Measurements from ENCODE around the gene CTDP1.
"Not testable (repeated sequence)": the region's sequence is repeated elsewhere in the genome, so short reads cannot be mapped to it uniquely, and the experiment has no call there.

GRCh38 chr18:79740047-79740446, 60.4 kb downstream of the CTDP1 start:
- TF ChIP-seq, protein P1, sequence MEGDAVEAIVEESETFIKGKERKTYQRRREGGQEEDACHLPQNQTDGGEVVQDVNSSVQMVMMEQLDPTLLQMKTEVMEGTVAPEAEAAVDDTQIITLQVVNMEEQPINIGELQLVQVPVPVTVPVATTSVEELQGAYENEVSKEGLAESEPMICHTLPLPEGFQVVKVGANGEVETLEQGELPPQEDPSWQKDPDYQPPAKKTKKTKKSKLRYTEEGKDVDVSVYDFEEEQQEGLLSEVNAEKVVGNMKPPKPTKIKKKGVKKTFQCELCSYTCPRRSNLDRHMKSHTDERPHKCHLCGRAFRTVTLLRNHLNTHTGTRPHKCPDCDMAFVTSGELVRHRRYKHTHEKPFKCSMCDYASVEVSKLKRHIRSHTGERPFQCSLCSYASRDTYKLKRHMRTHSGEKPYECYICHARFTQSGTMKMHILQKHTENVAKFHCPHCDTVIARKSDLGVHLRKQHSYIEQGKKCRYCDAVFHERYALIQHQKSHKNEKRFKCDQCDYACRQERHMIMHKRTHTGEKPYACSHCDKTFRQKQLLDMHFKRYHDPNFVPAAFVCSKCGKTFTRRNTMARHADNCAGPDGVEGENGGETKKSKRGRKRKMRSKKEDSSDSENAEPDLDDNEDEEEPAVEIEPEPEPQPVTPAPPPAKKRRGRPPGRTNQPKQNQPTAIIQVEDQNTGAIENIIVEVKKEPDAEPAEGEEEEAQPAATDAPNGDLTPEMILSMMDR (IDR thresholded peaks at IDR 0.05): not testable (repeated sequence)
- TF ChIP-seq POLR2A (IDR thresholded peaks at IDR 0.05): not testable (repeated sequence)

All from body of pancreas (tissue), 4 donors.